Loucy (cell line): ENCODE measurements around the gene MARK1.

Source experiments
- H2AFZ ChIP-seq: fragments of 200-600 bp; sonication (generic); 2 replicates; pipeline ENCODE4 v1.6.0; 2016; ENCODE audit warnings: antibody characterized with exemption, mild to moderate bottlenecking, low read length, moderate library complexity
- H3F3A ChIP-seq: fragments of 200-600 bp; 2 replicates; pipeline ENCODE4 v1.6.0; 2016; ENCODE audit warnings: antibody characterized with exemption, low read depth, mild to moderate bottlenecking
- H3K27me3 ChIP-seq: fragments of 200-600 bp; sonication (generic); 2 replicates; pipeline ENCODE4 v1.6.1; 2014; ENCODE audit warnings: low read length, mild to moderate bottlenecking; ENCODE audit not compliant: insufficient read depth, poor library complexity, severe bottlenecking
- H3K36me3 ChIP-seq: fragments of 200-600 bp; sonication (generic); 2 replicates; pipeline ENCODE4 v1.6.1; 2016; ENCODE audit warnings: low read length; ENCODE audit not compliant: insufficient read depth
- H3K4me1 ChIP-seq: fragments of 200-600 bp; sonication (generic); 2 replicates; pipeline ENCODE4 v1.5.1; 2014; ENCODE audit warnings: low read length, mild to moderate bottlenecking; ENCODE audit not compliant: insufficient read depth, poor library complexity, severe bottlenecking
- H3K4me2 ChIP-seq: fragments of 200-600 bp; sonication (generic); 2 replicates; pipeline ENCODE4 v1.6.0; 2014; ENCODE audit warnings: antibody characterized with exemption, low read length, low read depth, mild to moderate bottlenecking; ENCODE audit not compliant: poor library complexity, severe bottlenecking
- H3K4me3 ChIP-seq: fragments of 200-600 bp; sonication (generic); 2 replicates; pipeline ENCODE4 v1.5.1; 2014; ENCODE audit warnings: low read length, mild to moderate bottlenecking, mixed read lengths; ENCODE audit not compliant: poor library complexity, severe bottlenecking
- H3K79me2 ChIP-seq: fragments of 200-600 bp; sonication (generic); 2 replicates; pipeline ENCODE4 v1.6.1; 2014; ENCODE audit warnings: low read length; ENCODE audit not compliant: insufficient read depth
- H3K9ac ChIP-seq: fragments of 200-600 bp; sonication (generic); 2 replicates; pipeline ENCODE4 v1.6.0; 2014; ENCODE audit warnings: mild to moderate bottlenecking, low read depth, low read length, moderate library complexity; ENCODE audit not compliant: poor library complexity, severe bottlenecking
- H3K9me2 ChIP-seq: fragments of 200-600 bp; sonication (generic); replicated peaks from 2 replicates; pipeline ENCODE4 v1.6.1; 2016; ENCODE audit warnings: low read depth, low read length, mixed read lengths
- H3K9me3 ChIP-seq: fragments of 200-600 bp; sonication (generic); 2 replicates; pipeline ENCODE4 v1.6.1; 2014; ENCODE audit warnings: mild to moderate bottlenecking, antibody characterized with exemption, low read length, low read depth; ENCODE audit not compliant: insufficient read depth
- H4K20me1 ChIP-seq: fragments of 200-600 bp; sonication (generic); 2 replicates; pipeline ENCODE4 v1.6.0; 2014; ENCODE audit warnings: antibody characterized with exemption, low read length, mild to moderate bottlenecking; ENCODE audit not compliant: insufficient read depth, poor library complexity, severe bottlenecking
- EZH2phosphoT487 ChIP-seq: fragments of 200-600 bp; IDR thresholded peaks from 2 replicates; pipeline ENCODE4 v1.6.1; 2018; ENCODE audit warnings: antibody characterized with exemption, mild to moderate bottlenecking, moderate library complexity, borderline replicate concordance
- TF ChIP-seq, protein P1 (sequence below): fragments of 200-600 bp; sonication (generic); conservative IDR thresholded peaks from 2 replicates; pipeline ENCODE4 v1.5.1; 2014; ENCODE audit warnings: mild to moderate bottlenecking, antibody characterized with exemption, low read length

Gene MARK1

DNA sequence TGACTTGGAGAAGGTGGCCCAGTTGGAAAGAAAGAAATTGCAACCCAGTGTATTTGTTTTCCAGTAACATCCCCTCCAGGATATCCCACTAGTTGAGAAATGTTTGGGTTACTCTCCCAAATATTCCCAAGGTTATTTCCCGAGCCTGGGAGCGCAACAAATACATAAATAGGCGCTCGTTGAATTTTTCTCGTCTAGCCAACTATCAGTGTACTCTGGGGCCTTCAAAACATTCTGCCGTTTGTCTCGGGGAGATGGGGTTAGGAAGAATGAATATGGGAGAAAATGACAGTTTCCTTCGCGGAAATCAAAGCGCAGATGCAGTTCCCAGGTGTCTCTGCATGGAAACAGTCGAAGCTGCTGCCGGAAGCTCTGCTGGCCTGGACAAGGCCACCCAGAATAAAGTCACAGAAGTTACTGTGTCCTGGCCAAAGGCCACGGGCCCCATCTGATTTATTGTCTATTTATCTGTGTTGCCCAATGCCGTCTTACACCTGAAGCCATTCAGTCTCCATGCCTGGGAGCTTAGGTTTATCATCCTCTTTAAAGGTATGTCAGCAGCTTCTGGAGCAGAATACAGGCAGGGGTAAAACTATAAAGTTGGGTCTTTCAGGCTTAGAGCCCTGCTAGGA lies 163.2 kb downstream of the MARK1 start:
- Histone ChIP-seq H4K20me1 (no peaks in the 10 kb centered on the region), H3K4me2 (no peak overlapping the region), H3K9ac (no peak overlapping the region), H3K9me3 (no peaks in the 10 kb centered on the region), H3K27me3 (no peaks in the 10 kb centered on the region), H3K36me3 (no peaks in the 10 kb centered on the region), H3K4me3 (no peak overlapping the region), H3K79me2 (no peaks in the 10 kb centered on the region), H3F3A (no peaks in the 10 kb centered on the region), H2AFZ (no peak overlapping the region), H3K4me1 (no peaks in the 10 kb centered on the region), H3K9me2 (no peaks in the 10 kb centered on the region)
- TF ChIP-seq EZH2phosphoT487: no peak
- TF ChIP-seq, protein P1, sequence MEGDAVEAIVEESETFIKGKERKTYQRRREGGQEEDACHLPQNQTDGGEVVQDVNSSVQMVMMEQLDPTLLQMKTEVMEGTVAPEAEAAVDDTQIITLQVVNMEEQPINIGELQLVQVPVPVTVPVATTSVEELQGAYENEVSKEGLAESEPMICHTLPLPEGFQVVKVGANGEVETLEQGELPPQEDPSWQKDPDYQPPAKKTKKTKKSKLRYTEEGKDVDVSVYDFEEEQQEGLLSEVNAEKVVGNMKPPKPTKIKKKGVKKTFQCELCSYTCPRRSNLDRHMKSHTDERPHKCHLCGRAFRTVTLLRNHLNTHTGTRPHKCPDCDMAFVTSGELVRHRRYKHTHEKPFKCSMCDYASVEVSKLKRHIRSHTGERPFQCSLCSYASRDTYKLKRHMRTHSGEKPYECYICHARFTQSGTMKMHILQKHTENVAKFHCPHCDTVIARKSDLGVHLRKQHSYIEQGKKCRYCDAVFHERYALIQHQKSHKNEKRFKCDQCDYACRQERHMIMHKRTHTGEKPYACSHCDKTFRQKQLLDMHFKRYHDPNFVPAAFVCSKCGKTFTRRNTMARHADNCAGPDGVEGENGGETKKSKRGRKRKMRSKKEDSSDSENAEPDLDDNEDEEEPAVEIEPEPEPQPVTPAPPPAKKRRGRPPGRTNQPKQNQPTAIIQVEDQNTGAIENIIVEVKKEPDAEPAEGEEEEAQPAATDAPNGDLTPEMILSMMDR: no peak

DNA sequence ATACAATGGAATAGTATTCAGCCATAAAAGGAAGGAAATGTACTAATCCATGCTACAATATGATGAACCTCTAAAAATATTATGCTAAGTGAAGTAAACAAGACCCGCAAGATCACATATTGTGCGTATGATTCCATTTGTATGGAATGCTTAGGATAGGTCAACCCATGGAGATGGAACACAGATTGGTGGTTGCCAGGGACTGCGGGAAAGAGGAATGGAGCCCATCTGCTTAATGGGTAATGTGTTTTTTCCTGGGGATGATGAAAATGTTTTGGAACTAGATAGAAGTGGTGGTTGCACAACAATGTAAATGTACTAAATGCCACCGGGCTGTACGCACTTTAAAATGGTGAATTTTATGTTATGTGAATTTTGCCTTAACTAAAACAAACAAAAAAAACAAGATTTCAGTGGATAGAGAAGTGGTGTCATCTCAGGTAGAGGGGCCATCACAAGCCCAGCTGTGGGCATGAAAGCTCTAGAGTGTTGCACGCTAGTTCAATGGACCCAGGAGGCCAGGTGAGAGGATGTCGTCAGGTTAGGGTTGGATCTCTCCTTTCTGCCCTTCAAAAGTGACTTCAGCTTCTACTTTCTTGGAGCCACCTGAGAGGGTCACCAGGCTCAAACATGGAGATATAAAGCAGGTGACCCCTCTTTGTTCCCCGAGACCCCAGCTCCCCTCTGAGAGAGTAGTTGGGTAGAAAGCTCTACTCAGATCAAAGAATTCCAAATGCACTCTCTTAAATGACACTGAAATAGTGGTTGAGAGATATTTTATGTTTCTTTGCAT lies 164.7 kb downstream of the MARK1 start:
- Histone ChIP-seq H3K9me2 (no peaks in the 10 kb centered on the region), H3K9me3 (no peaks in the 10 kb centered on the region), H3K4me3 (no peak overlapping the region), H3K27me3 (no peaks in the 10 kb centered on the region), H3K79me2 (no peaks in the 10 kb centered on the region), H4K20me1 (no peaks in the 10 kb centered on the region), H3K36me3 (no peaks in the 10 kb centered on the region), H2AFZ (no peak overlapping the region), H3F3A (no peaks in the 10 kb centered on the region), H3K4me2 (no peak overlapping the region), H3K4me1 (no peaks in the 10 kb centered on the region), H3K9ac (no peak overlapping the region)
- TF ChIP-seq, protein P1: no peak
- TF ChIP-seq EZH2phosphoT487: no peak

DNA sequence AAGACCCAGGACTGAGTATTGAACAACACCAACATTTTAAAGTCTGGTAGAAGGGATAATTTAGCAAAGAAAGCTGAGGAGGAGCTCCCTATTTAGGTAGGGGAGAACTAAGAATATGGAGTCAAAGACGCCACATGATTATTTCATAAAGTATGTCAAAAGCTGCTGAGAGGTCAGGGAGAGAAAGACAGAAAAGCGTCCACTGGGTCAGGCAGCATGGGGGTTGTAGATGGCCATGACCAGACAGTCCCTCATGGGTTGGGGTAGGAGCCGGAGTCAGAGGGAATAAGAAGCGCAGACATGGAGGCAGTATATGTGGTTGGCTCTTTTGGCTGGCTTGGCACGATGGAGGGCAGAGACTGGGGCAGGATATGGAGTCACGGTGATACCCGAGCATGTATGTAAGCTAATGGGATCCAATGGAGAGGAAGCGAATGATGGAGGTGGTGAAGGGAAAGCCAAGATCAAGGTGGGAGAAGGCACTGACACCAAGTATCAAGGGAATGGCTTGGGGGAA lies 167.0 kb downstream of the MARK1 start:
- no peaks in the 10 kb centered on the region for H3K9me2 ChIP-seq
- H3K4me1 ChIP-seq: no peaks in the 10 kb centered on the region
- H3K9me3 ChIP-seq: no peaks in the 10 kb centered on the region
- H3K9ac ChIP-seq: no peak overlapping the region
- TF ChIP-seq, protein P1: no peak
- no peak for TF ChIP-seq EZH2phosphoT487
- H3K4me2 ChIP-seq: no peak overlapping the region
- H3K4me3 ChIP-seq: no peak overlapping the region
- H3K79me2 ChIP-seq: no peaks in the 10 kb centered on the region
- no peaks in the 10 kb centered on the region for H3K36me3 ChIP-seq
- H2AFZ ChIP-seq: no peak overlapping the region
- H3K27me3 ChIP-seq: peaks cover 5% of the 10 kb centered on the region
- no peaks in the 10 kb centered on the region for H4K20me1 ChIP-seq
- no peaks in the 10 kb centered on the region for H3F3A ChIP-seq
